ENCODE measurements around the gene ITGAX.
"Not testable (repeated sequence)": the region's sequence is repeated elsewhere in the genome, so short reads cannot be mapped to it uniquely, and the experiment has no call there.

The ITGAX gene

DNA sequence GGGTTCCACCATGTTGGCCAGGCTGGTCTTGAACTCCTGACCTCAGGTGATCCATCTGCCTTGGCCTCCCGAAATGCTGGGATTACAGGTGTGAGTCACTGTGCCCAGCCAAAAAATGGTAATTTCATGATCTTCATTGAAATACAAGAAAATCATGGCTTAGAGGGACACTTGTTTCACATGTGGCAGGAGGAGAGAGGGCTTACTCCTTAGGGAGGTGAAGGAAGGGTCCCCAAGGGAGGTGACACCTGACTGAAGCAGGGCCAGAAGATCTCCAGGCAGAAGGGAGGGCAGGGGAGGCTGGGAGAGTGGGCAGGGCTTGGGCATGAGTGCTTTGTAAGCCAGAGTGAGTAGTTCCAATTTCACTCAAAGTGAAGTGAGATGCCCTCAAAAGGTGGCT lies 20.0 kb upstream of the ITGAX start:
- no peak overlapping the region for H3K27ac ChIP-seq
- TF ChIP-seq, protein P1, sequence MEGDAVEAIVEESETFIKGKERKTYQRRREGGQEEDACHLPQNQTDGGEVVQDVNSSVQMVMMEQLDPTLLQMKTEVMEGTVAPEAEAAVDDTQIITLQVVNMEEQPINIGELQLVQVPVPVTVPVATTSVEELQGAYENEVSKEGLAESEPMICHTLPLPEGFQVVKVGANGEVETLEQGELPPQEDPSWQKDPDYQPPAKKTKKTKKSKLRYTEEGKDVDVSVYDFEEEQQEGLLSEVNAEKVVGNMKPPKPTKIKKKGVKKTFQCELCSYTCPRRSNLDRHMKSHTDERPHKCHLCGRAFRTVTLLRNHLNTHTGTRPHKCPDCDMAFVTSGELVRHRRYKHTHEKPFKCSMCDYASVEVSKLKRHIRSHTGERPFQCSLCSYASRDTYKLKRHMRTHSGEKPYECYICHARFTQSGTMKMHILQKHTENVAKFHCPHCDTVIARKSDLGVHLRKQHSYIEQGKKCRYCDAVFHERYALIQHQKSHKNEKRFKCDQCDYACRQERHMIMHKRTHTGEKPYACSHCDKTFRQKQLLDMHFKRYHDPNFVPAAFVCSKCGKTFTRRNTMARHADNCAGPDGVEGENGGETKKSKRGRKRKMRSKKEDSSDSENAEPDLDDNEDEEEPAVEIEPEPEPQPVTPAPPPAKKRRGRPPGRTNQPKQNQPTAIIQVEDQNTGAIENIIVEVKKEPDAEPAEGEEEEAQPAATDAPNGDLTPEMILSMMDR (IDR thresholded peaks at IDR 0.05), result no peak
- no peak for TF ChIP-seq ZFX (IDR thresholded peaks at IDR 0.05; ENCODE audit: borderline replicate concordance)

GRCh38 chr16:31335431-31335830 lies 19.5 kb upstream of the ITGAX start:
- H3K27ac ChIP-seq, result no peak overlapping the region
- TF ChIP-seq, protein P1 (IDR thresholded peaks at IDR 0.05), result no peak
- no peak for TF ChIP-seq ZFX (IDR thresholded peaks at IDR 0.05; ENCODE audit: borderline replicate concordance)

- H3K27ac ChIP-seq, result not testable (repeated sequence)
Observed at GRCh38 chr16:31338166-31338685, 16.8 kb upstream of the ITGAX start.

GRCh38 chr16:31344712-31345111 lies 10.3 kb upstream of the ITGAX start:
- no peak for TF ChIP-seq ZFX (IDR thresholded peaks at IDR 0.05; ENCODE audit: borderline replicate concordance)
- TF ChIP-seq, protein P1 (IDR thresholded peaks at IDR 0.05), result no peak

GRCh38 chr16:31347445-31347844 lies 7.5 kb upstream of the ITGAX start:
- H3K27ac ChIP-seq, result no peak overlapping the region
- TF ChIP-seq ZFX (IDR thresholded peaks at IDR 0.05; ENCODE audit: borderline replicate concordance), result no peak
- TF ChIP-seq, protein P1 (IDR thresholded peaks at IDR 0.05), result no peak

More at GRCh38 chr16:31344712-31345111, 10.3 kb upstream of the ITGAX start:
- H3K27ac ChIP-seq, result no peak overlapping the region

DNA sequence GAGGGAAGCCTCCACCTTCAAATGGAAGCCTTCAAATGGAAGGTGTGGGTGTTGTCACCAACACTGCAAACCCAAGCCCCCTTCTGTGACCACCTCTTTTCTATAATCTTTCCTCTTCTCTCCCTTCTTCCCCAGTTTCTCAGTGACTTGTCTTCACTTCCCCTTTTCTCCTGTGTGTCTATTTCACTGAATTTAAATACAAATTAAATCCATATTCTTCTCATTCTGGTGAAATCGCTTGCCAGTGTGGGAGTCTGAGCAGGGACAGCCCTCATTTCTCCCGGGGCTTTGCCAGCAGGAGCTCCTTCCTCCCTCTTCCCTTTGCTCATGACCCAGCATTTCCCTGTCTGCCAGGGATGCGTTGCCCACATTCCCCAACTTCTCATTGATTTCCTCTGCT lies 6.4 kb upstream of the ITGAX start:
- H3K27ac ChIP-seq, result no peak overlapping the region

DNA sequence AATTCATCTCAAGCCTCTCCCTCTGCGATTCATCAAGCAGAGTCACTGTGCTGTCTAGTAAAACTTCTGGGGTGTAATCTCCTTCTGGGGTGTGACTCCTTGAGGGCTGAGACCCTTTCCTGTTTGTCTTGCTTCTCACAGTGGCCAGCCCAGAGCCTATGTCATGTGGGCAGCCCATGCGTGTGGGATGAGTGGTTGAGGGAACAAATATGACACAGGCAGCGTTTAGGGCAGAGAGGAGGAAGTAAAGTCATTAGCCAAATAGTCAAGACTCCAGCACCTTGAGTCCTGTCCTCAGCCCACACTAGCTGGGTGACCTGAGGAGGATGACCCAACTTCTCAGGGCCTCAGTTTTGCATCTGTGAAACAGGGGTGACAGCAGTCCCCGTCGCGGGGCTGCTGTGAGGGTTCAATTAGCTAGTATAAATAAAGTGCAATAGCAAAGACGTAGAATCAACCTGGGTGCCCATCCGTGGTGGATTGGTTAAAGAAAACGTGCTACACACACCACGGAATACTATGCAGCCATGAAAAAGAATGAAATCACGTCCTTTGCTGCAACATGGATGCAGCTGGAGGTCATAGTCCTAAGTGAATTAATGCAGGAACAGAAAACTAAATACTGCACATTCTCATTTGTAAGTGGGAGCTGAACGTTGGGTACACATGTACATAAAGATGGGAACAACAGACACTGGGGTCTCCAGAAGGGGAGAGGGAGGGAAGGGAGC lies 4.5 kb upstream of the ITGAX start:
- TF ChIP-seq, protein P1 (IDR thresholded peaks at IDR 0.05), result no peak
- TF ChIP-seq ZFX (IDR thresholded peaks at IDR 0.05; ENCODE audit: borderline replicate concordance), result no peak
- no peak overlapping the region for H3K27ac ChIP-seq

More for the DNA sequence above, 6.4 kb upstream of the ITGAX start:
- TF ChIP-seq, protein P1 (IDR thresholded peaks at IDR 0.05), result no peak
- TF ChIP-seq ZFX (IDR thresholded peaks at IDR 0.05; ENCODE audit: borderline replicate concordance), result no peak
